ENCODE data around the gene IL17REL. TPM values are rescaled to one million over a fixed set of nuclear protein-coding genes. Genes with fewer than 3 reads are reported as not detected.

Gene IL17REL
- total and polyA plus RNA-seq, 10 of the 15 experiments (the other 5 are each of a cell fraction or from before 2014, with no cell fraction given) = 0.03 TPM; not detected in 9

DNA sequence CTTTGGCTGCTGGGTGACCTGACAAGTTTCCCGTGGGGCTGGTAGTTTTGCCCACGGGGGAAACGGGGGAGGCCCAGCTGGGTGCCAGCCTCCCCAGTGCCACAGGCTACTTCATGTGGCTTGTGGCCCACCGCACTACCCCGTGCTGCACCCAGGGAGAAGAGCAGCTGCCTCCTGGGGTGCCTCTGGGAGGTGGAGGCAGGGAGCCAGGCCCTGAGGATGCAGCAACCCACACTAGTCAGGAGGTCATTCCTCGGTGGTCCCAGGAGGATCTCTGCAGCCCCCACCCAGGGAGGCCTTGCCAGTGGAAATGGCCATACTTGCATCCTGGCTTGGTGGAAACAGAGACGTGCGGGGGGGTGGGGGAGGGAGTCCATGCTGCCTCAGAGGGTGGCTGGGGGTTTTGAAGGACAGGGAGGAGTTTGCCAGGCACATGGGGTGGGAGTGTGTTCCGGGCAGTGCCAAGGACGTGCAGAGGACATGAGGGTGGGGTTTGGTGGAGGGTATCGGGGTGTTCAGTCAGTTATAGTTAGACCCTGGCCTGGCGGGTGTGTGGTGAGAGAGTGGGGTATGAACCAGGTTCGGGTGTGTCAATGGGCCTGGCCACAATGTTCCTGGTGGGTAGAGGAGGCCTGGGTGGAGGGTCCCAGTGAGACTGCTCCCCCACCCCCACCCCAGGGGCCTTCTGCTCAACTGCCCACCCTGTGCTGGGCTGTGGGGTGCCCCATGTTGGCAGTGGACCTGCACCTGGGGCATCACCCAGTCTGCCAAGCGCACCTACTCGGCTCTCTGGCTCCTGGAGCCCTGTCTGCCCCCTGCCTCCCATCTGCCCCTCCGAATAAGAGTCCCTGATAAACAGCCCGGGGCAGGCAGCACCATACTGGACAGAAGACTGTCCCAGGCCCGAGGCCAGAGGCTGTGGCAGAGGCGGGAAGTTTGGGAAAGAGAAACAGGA lies 48.2 kb downstream of the IL17REL start:
- intact Hi-C loops (cut with micrococcal nuclease; ENCODE audit: unreplicated experiment) (loop anchor here (5.0 kb wide), 1 partner anchor 223 kb away; the partner anchor contains the start of gene TRABD), in situ Hi-C loops (cut with MboI) (loop anchor here (10.0 kb wide), 1 partner anchor 570 kb away; the partner anchor contains the start of gene TYMP)
- DNase-seq (ENCODE audit: low read depth, low spot score) (no peak), FAIRE-seq (no peak), ATAC-seq (no peak)
- ChIA-PET SMC1A (ENCODE audit: uncharacterized antibody, unreplicated experiment) (no interaction called here), RAD21 (ENCODE audit: unreplicated experiment) (no interaction called here), POLR2A (no interaction called here), CTCF (interaction anchor here (2.2 kb wide), 1 partner anchor 34 kb away, joined by 6 read pairs; no protein-coding TSS in a partner anchor)
- 0 out of 2 replicates have a peak overlapping the region, but pooled peaks have one; percentile 18 for H3K27ac ChIP-seq (ENCODE audit: control insufficient read depth, insufficient read depth)
- peak overlapping the region; percentile 87 for H3K4me2 ChIP-seq (ENCODE audit: control insufficient read depth, insufficient read depth)
- BruUV-seq (replicated peaks) = no TSS peak
- H3K9me3 ChIP-seq (replicated peaks; ENCODE audit: control insufficient read depth, insufficient read depth, low read length) = no peaks in the 10 kb centered on the region
- H3K27me3 ChIP-seq (replicated peaks in 1 of 2; ENCODE audit: control insufficient read depth in 2 of 2, insufficient read depth in 2 of 2, low read length in 1 of 2) = no peaks in the 10 kb centered on the region
- H3K36me3 ChIP-seq (ENCODE audit: control insufficient read depth in 2 of 2, insufficient read depth in 2 of 2, low read length in 1 of 2) = peaks cover 14 to 19% of the 10 kb centered on the region in 2 experiments
- H4K20me1 ChIP-seq (ENCODE audit: control insufficient read depth, insufficient read depth) = peaks cover 2% of the 10 kb centered on the region; the same call in 1 of the 2 replicates
- H3K9ac ChIP-seq (ENCODE audit: control insufficient read depth, insufficient read depth, low read length) = no peak overlapping the region; the same call in 1 of the 2 replicates
- 61% methylated on average over 18 of the region's 19 CpGs for WGBS (ENCODE audit: insufficient coverage, insufficient replicate concordance, low lambda C conversion rate, missing lambda C conversion rate)
- H3K4me1 ChIP-seq (ENCODE audit: control insufficient read depth, insufficient read depth, low read length) = peaks cover 33% of the 10 kb centered on the region
- H3K79me2 ChIP-seq (ENCODE audit: control insufficient read depth, insufficient read depth, low read length) = peaks cover 49% of the 10 kb centered on the region
- H2AFZ ChIP-seq (ENCODE audit: control insufficient read depth, low read depth, low read length) = no peak overlapping the region
- H3K4me3 ChIP-seq = peak overlapping the region; percentile 98; the same call in 1 of the 2 replicates
- TF ChIP-seq POLR2A (IDR thresholded peaks at IDR 0.05; ENCODE audit: low read depth, low read length) (peak; percentile 62), NR2F1 (conservative IDR thresholded peaks at IDR 0.05) (no peak), JUNB (IDR thresholded peaks at IDR 0.05) (no peak), BMI1 (IDR thresholded peaks at IDR 0.05; ENCODE audit: borderline replicate concordance) (0 out of 2 replicates have a peak, but pooled peaks have one; percentile 17), KDM1A (IDR thresholded peaks at IDR 0.05; ENCODE audit: borderline replicate concordance) (no peak), STAT1 (conservative IDR thresholded peaks at IDR 0.05) (no peak), POLR2AphosphoS2 (IDR thresholded peaks at IDR 0.05; ENCODE audit: low read depth, low read length) (peak; percentile 30; the same call in 1 of the 2 replicates), NR2C1 (IDR thresholded peaks at IDR 0.05) (no peak), IKZF1 (conservative IDR thresholded peaks at IDR 0.05) (0 out of 2 replicates have a peak, but pooled peaks have one; percentile 11), CBX3 (IDR thresholded peaks at IDR 0.05; ENCODE audit: borderline replicate concordance, low read depth) (no peak), RB1 (IDR thresholded peaks at IDR 0.05; ENCODE audit: borderline replicate concordance) (no peak), MEF2B (IDR thresholded peaks at IDR 0.05; ENCODE audit: partially characterized antibody, poor library complexity, severe bottlenecking) (no peak)
- TF ChIP-seq, protein P1, sequence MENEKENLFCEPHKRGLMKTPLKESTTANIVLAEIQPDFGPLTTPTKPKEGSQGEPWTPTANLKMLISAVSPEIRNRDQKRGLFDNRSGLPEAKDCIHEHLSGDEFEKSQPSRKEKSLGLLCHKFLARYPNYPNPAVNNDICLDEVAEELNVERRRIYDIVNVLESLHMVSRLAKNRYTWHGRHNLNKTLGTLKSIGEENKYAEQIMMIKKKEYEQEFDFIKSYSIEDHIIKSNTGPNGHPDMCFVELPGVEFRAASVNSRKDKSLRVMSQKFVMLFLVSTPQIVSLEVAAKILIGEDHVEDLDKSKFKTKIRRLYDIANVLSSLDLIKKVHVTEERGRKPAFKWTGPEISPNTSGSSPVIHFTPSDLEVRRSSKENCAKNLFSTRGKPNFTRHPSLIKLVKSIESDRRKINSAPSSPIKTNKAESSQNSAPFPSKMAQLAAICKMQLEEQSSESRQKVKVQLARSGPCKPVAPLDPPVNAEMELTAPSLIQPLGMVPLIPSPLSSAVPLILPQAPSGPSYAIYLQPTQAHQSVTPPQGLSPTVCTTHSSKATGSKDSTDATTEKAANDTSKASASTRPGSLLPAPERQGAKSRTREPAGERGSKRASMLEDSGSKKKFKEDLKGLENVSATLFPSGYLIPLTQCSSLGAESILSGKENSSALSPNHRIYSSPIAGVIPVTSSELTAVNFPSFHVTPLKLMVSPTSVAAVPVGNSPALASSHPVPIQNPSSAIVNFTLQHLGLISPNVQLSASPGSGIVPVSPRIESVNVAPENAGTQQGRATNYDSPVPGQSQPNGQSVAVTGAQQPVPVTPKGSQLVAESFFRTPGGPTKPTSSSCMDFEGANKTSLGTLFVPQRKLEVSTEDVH (IDR thresholded peaks at IDR 0.05; ENCODE audit: low read depth, partially characterized antibody) = peak; percentile 25
- TF ChIP-seq, protein P2, sequence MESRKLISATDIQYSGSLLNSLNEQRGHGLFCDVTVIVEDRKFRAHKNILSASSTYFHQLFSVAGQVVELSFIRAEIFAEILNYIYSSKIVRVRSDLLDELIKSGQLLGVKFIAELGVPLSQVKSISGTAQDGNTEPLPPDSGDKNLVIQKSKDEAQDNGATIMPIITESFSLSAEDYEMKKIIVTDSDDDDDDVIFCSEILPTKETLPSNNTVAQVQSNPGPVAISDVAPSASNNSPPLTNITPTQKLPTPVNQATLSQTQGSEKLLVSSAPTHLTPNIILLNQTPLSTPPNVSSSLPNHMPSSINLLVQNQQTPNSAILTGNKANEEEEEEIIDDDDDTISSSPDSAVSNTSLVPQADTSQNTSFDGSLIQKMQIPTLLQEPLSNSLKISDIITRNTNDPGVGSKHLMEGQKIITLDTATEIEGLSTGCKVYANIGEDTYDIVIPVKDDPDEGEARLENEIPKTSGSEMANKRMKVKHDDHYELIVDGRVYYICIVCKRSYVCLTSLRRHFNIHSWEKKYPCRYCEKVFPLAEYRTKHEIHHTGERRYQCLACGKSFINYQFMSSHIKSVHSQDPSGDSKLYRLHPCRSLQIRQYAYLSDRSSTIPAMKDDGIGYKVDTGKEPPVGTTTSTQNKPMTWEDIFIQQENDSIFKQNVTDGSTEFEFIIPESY (IDR thresholded peaks at IDR 0.05) = no peak
- TF ChIP-seq, protein P3, sequence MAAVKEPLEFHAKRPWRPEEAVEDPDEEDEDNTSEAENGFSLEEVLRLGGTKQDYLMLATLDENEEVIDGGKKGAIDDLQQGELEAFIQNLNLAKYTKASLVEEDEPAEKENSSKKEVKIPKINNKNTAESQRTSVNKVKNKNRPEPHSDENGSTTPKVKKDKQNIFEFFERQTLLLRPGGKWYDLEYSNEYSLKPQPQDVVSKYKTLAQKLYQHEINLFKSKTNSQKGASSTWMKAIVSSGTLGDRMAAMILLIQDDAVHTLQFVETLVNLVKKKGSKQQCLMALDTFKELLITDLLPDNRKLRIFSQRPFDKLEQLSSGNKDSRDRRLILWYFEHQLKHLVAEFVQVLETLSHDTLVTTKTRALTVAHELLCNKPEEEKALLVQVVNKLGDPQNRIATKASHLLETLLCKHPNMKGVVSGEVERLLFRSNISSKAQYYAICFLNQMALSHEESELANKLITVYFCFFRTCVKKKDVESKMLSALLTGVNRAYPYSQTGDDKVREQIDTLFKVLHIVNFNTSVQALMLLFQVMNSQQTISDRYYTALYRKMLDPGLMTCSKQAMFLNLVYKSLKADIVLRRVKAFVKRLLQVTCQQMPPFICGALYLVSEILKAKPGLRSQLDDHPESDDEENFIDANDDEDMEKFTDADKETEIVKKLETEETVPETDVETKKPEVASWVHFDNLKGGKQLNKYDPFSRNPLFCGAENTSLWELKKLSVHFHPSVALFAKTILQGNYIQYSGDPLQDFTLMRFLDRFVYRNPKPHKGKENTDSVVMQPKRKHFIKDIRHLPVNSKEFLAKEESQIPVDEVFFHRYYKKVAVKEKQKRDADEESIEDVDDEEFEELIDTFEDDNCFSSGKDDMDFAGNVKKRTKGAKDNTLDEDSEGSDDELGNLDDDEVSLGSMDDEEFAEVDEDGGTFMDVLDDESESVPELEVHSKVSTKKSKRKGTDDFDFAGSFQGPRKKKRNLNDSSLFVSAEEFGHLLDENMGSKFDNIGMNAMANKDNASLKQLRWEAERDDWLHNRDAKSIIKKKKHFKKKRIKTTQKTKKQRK (IDR thresholded peaks at IDR 0.05; ENCODE audit: low read depth, low read length) = no peak
